ENCODE measurements around the gene ASGR2.

Gene ASGR2

GRCh38 chr17:7111784-7112509, 2.7 kb downstream of the ASGR2 start:
- no peaks in the 10 kb centered on the region for H3K27me3 ChIP-seq (ENCODE audit: control insufficient read depth, insufficient read depth, low read length)
- H3K4me1 ChIP-seq (ENCODE audit: control insufficient read depth, insufficient read depth, low read length) = peaks cover 1% of the 10 kb centered on the region; the same call in 1 of the 2 replicates
- no peak overlapping the region for H3K4me3 ChIP-seq (ENCODE audit: low read length)
- no peaks in the 10 kb centered on the region; the same call in 1 of the 2 replicates for H3K36me3 ChIP-seq (ENCODE audit: control insufficient read depth, insufficient read depth, low read length)
- DNase-seq (ENCODE audit: low read depth, low spot score) = no peak
- WGBS (ENCODE audit: insufficient coverage, insufficient read length) = no CpG with 5 or more reads among the region's 12 CpGs
- H3K27ac ChIP-seq (ENCODE audit: low read length) = no peak overlapping the region
- no peaks in the 10 kb centered on the region for H3K9me3 ChIP-seq (ENCODE audit: control insufficient read depth, insufficient read depth, low read length)

- Histone ChIP-seq H3K9me3 (ENCODE audit: control insufficient read depth, insufficient read depth, low read length) (no peaks in the 10 kb centered on the region), H3K36me3 (ENCODE audit: control insufficient read depth, insufficient read depth, low read length) (no peaks in the 10 kb centered on the region; the same call in 1 of the 2 replicates), H3K4me1 (ENCODE audit: control insufficient read depth, insufficient read depth, low read length) (peaks cover 1% of the 10 kb centered on the region; the same call in 1 of the 2 replicates), H3K27ac (ENCODE audit: low read length) (no peak overlapping the region), H3K4me3 (ENCODE audit: low read length) (no peak overlapping the region), H3K27me3 (ENCODE audit: control insufficient read depth, insufficient read depth, low read length) (no peaks in the 10 kb centered on the region)
- no peak for DNase-seq (ENCODE audit: low read depth, low spot score)
- no CpG with 5 or more reads among the region's 11 CpGs for WGBS (ENCODE audit: insufficient coverage, insufficient read length)
Observed at GRCh38 chr17:7110617-7111306, 3.9 kb downstream of the ASGR2 start.

GRCh38 chr17:7109461-7110322, 4.9 kb downstream of the ASGR2 start:
- WGBS (ENCODE audit: insufficient coverage, insufficient read length) = 100% methylated on average over 1 of the region's 10 CpGs
- no peak for DNase-seq (ENCODE audit: low read depth, low spot score)
- Histone ChIP-seq H3K36me3 (ENCODE audit: control insufficient read depth, insufficient read depth, low read length) (no peaks in the 10 kb centered on the region; the same call in 1 of the 2 replicates), H3K27ac (ENCODE audit: low read length) (no peak overlapping the region), H3K4me3 (ENCODE audit: low read length) (no peak overlapping the region), H3K4me1 (ENCODE audit: control insufficient read depth, insufficient read depth, low read length) (no peaks in the 10 kb centered on the region; the same call in 1 of the 2 replicates), H3K9me3 (ENCODE audit: control insufficient read depth, insufficient read depth, low read length) (no peaks in the 10 kb centered on the region), H3K27me3 (ENCODE audit: control insufficient read depth, insufficient read depth, low read length) (no peaks in the 10 kb centered on the region)

- H3K4me1 ChIP-seq (ENCODE audit: control insufficient read depth, insufficient read depth, low read length) = no peaks in the 10 kb centered on the region; the same call in 1 of the 2 replicates
- WGBS (ENCODE audit: insufficient coverage, insufficient read length) = no CpG with 5 or more reads among the region's 9 CpGs
Observed at GRCh38 chr17:7108981-7109380, 5.6 kb downstream of the ASGR2 start.

GRCh38 chr17:7108560-7108925, 6.1 kb downstream of the ASGR2 start:
- no CpG with 5 or more reads among the region's 10 CpGs for WGBS (ENCODE audit: insufficient coverage, insufficient read length)
- DNase-seq (ENCODE audit: low read depth, low spot score) = no peak

More at GRCh38 chr17:7108981-7109380, 5.6 kb downstream of the ASGR2 start:
- Histone ChIP-seq H3K4me3 (ENCODE audit: low read length) (no peak overlapping the region), H3K27ac (ENCODE audit: low read length) (no peak overlapping the region), H3K36me3 (ENCODE audit: control insufficient read depth, insufficient read depth, low read length) (no peaks in the 10 kb centered on the region; the same call in 1 of the 2 replicates), H3K27me3 (ENCODE audit: control insufficient read depth, insufficient read depth, low read length) (no peaks in the 10 kb centered on the region), H3K9me3 (ENCODE audit: control insufficient read depth, insufficient read depth, low read length) (no peaks in the 10 kb centered on the region)
- no peak for DNase-seq (ENCODE audit: low read depth, low spot score)

GRCh38 chr17:7107795-7108559, 6.6 kb downstream of the ASGR2 start:
- no peaks in the 10 kb centered on the region for H3K9me3 ChIP-seq (ENCODE audit: control insufficient read depth, insufficient read depth, low read length)
- no peaks in the 10 kb centered on the region; the same call in 1 of the 2 replicates for H3K36me3 ChIP-seq (ENCODE audit: control insufficient read depth, insufficient read depth, low read length)
- no CpG with 5 or more reads among the region's 32 CpGs for WGBS (ENCODE audit: insufficient coverage, insufficient read length)
- no peaks in the 10 kb centered on the region for H3K27me3 ChIP-seq (ENCODE audit: control insufficient read depth, insufficient read depth, low read length)
- DNase-seq (ENCODE audit: low read depth, low spot score) = no peak
- no peak overlapping the region for H3K27ac ChIP-seq (ENCODE audit: low read length)
- H3K4me3 ChIP-seq (ENCODE audit: low read length) = no peak overlapping the region
- H3K4me1 ChIP-seq (ENCODE audit: control insufficient read depth, insufficient read depth, low read length) = no peaks in the 10 kb centered on the region; the same call in 1 of the 2 replicates

More at GRCh38 chr17:7108560-7108925, 6.1 kb downstream of the ASGR2 start:
- Histone ChIP-seq H3K9me3 (ENCODE audit: control insufficient read depth, insufficient read depth, low read length) (no peaks in the 10 kb centered on the region), H3K27ac (ENCODE audit: low read length) (no peak overlapping the region), H3K27me3 (ENCODE audit: control insufficient read depth, insufficient read depth, low read length) (no peaks in the 10 kb centered on the region), H3K36me3 (ENCODE audit: control insufficient read depth, insufficient read depth, low read length) (no peaks in the 10 kb centered on the region; the same call in 1 of the 2 replicates), H3K4me1 (ENCODE audit: control insufficient read depth, insufficient read depth, low read length) (no peaks in the 10 kb centered on the region; the same call in 1 of the 2 replicates), H3K4me3 (ENCODE audit: low read length) (no peak overlapping the region)

GRCh38 chr17:7107012-7107754, 7.4 kb downstream of the ASGR2 start:
- 100% methylated on average over 1 of the region's 20 CpGs for WGBS (ENCODE audit: insufficient coverage, insufficient read length)
- H3K27ac ChIP-seq (ENCODE audit: low read length) = no peak overlapping the region
- H3K4me1 ChIP-seq (ENCODE audit: control insufficient read depth, insufficient read depth, low read length) = no peaks in the 10 kb centered on the region; the same call in 1 of the 2 replicates
- H3K4me3 ChIP-seq (ENCODE audit: low read length) = no peak overlapping the region
- H3K27me3 ChIP-seq (ENCODE audit: control insufficient read depth, insufficient read depth, low read length) = no peaks in the 10 kb centered on the region
- no peaks in the 10 kb centered on the region for H3K9me3 ChIP-seq (ENCODE audit: control insufficient read depth, insufficient read depth, low read length)
- DNase-seq (ENCODE audit: low read depth, low spot score) = no peak
- no peaks in the 10 kb centered on the region; the same call in 1 of the 2 replicates for H3K36me3 ChIP-seq (ENCODE audit: control insufficient read depth, insufficient read depth, low read length)

- no peaks in the 10 kb centered on the region for H3K27me3 ChIP-seq (ENCODE audit: control insufficient read depth, insufficient read depth, low read length)
- WGBS (ENCODE audit: insufficient coverage, insufficient read length) = no CpG with 5 or more reads among the region's 6 CpGs
- no peaks in the 10 kb centered on the region; the same call in 1 of the 2 replicates for H3K36me3 ChIP-seq (ENCODE audit: control insufficient read depth, insufficient read depth, low read length)
- H3K4me1 ChIP-seq (ENCODE audit: control insufficient read depth, insufficient read depth, low read length) = no peaks in the 10 kb centered on the region
- no peak for DNase-seq (ENCODE audit: low read depth, low spot score)
- H3K9me3 ChIP-seq (ENCODE audit: control insufficient read depth, insufficient read depth, low read length) = no peaks in the 10 kb centered on the region
- H3K4me3 ChIP-seq (ENCODE audit: low read length) = no peak overlapping the region
- no peak overlapping the region for H3K27ac ChIP-seq (ENCODE audit: low read length)
Observed at GRCh38 chr17:7102421-7102820, 12.2 kb downstream of the ASGR2 start.

- WGBS (ENCODE audit: insufficient coverage, insufficient read length) = no CpG with 5 or more reads among the region's 14 CpGs
Observed at GRCh38 chr17:7101531-7101930, 13.1 kb downstream of the ASGR2 start.

More at GRCh38 chr17:7101531-7101930, 13.1 kb downstream of the ASGR2 start:
- Histone ChIP-seq H3K27me3 (ENCODE audit: control insufficient read depth, insufficient read depth, low read length) (no peaks in the 10 kb centered on the region), H3K9me3 (ENCODE audit: control insufficient read depth, insufficient read depth, low read length) (no peaks in the 10 kb centered on the region), H3K4me1 (ENCODE audit: control insufficient read depth, insufficient read depth, low read length) (no peaks in the 10 kb centered on the region), H3K4me3 (ENCODE audit: low read length) (no peak overlapping the region), H3K36me3 (ENCODE audit: control insufficient read depth, insufficient read depth, low read length) (no peaks in the 10 kb centered on the region; the same call in 1 of the 2 replicates), H3K27ac (ENCODE audit: low read length) (no peak overlapping the region)
- DNase-seq (ENCODE audit: low read depth, low spot score) = no peak
